Suppressor macrophage (primary cell): ENCODE data around the gene SPSB4.

Experiments used
- DNase-seq, 4 experiments: peaks; one replicate each; pipeline ENCODE4 v3.0.0-alpha.2; 2020 to 2022

Gene SPSB4

GRCh38 chr3:141076036-141076773 is 25.1 kb downstream of the SPSB4 start:
- DNase-seq: peak; percentile 30 to 68 (median 60)

GRCh38 chr3:141076797-141077571 is 25.8 kb downstream of the SPSB4 start:
- DNase-seq: peak; percentile 87 to 95 (median 92)

GRCh38 chr3:141077631-141078030 is 26.5 kb downstream of the SPSB4 start:
- DNase-seq: no peak

- no peak for DNase-seq
These were observed 27.1 kb downstream of the SPSB4 start for GRCh38 chr3:141078200-141078599.

GRCh38 chr3:141080431-141080830 is 29.3 kb downstream of the SPSB4 start:
- peak; percentile 25 to 70 (median 49) for DNase-seq

GRCh38 chr3:141081141-141081795 is 30.1 kb downstream of the SPSB4 start:
- no peak for DNase-seq

- no peak for DNase-seq
These were observed 30.9 kb downstream of the SPSB4 start for GRCh38 chr3:141082064-141082463.

- DNase-seq: no peak
These were observed 32.1 kb downstream of the SPSB4 start for GRCh38 chr3:141083226-141083625.

- DNase-seq: no peak
These were observed 32.9 kb downstream of the SPSB4 start for GRCh38 chr3:141083836-141084649.

- no peak for DNase-seq
These were observed 34.4 kb downstream of the SPSB4 start for GRCh38 chr3:141085343-141086070.

GRCh38 chr3:141086188-141086587 is 35.0 kb downstream of the SPSB4 start:
- DNase-seq: no peak

GRCh38 chr3:141087076-141087777 is 36.1 kb downstream of the SPSB4 start:
- DNase-seq: no peak

GRCh38 chr3:141087778-141088130 is 36.6 kb downstream of the SPSB4 start:
- DNase-seq: no peak

GRCh38 chr3:141089339-141090152 is 38.4 kb downstream of the SPSB4 start:
- no peak for DNase-seq

- DNase-seq: no peak
These were observed 40.3 kb downstream of the SPSB4 start for GRCh38 chr3:141091426-141091825.

GRCh38 chr3:141092663-141093062 is 41.5 kb downstream of the SPSB4 start:
- DNase-seq: no peak

GRCh38 chr3:141093397-141093796 is 42.2 kb downstream of the SPSB4 start:
- DNase-seq: no peak

GRCh38 chr3:141093971-141094684 is 43.0 kb downstream of the SPSB4 start:
- no peak for DNase-seq

- DNase-seq: no peak
These were observed 43.8 kb downstream of the SPSB4 start for GRCh38 chr3:141094790-141095545.
